K562 (cell line): ENCODE measurements around the gene SATB2. TPM values are rescaled to one million over a fixed set of nuclear protein-coding genes. Genes with fewer than 3 reads are reported as not detected.
A peak's percentile ranks its signal among the peaks of the same experiment; 100 is the strongest.

Experiments
- ATAC-seq: fragments of 200-7000 bp; cut with Tn5 transposase; 3 replicates; pipeline ENCODE4 v1.9.1; 2020; ENCODE audit warnings: moderate library complexity
- BruUV-seq: library from RNA; stranded (reverse); fragments of 400-500 nt; replicated peaks from 2 replicates; lab custom pipeline; 2021; lab: Mats Ljungman, UMichigan
- CTCF ChIA-PET: fragments of 300-600 bp; formaldehyde crosslinking; extraction: SDS; loops from one replicate; lab custom pipeline; 2021; ENCODE audit warnings: low intra/inter-chr PET ratio; lab: Yijun Ruan, JAX
- POLR2A ChIA-PET: fragments of 300-600, 350-650 bp; sonication (Branson Sonifier 250); formaldehyde crosslinking; extraction: SDS; loops from one replicate; lab custom pipeline; 2021; ENCODE audit warnings: antibody characterized with exemption, inconsistent platforms; lab: Yijun Ruan, JAX
- DNase-seq, 4 experiments: peaks; one replicate each; pipeline versions ENCODE4 v3.0.0 to v3.0.0-alpha.2; 2011 to 2018; ENCODE audit warnings: low spot score in 3 of 4, mixed read lengths in 3 of 4; ENCODE audit errors: extremely low read depth in 1 of 4
- FAIRE-seq: peaks from 2 replicates; lab custom pipeline; 2011; peaks lifted over from hg19 to GRCh38; lab: Jason Lieb, UNC
- H2AFZ ChIP-seq: 2 replicates; pipeline ENCODE4 v1.6.0; 2011; ENCODE audit warnings: low read depth, low read length, control low read depth, inconsistent platforms
- H3K27ac ChIP-seq: fragments of 200-600 bp; 3 replicates; pipeline ENCODE4 v1.8.0; 2011; ENCODE audit warnings: low read depth, mild to moderate bottlenecking, control low read depth, inconsistent platforms, low read length, moderate library complexity, mixed read lengths; ENCODE audit errors: extremely low read depth
- H3K27me3 ChIP-seq, 2 experiments: fragments of 300-600 bp in 1 of 2; 2 replicates in 1 of 2; 3 replicates in 1 of 2; pipeline versions ENCODE4 v1.6.0 to v1.8.0; 2011; ENCODE audit warnings: inconsistent platforms in 2 of 2, low read length in 2 of 2, mild to moderate bottlenecking in 1 of 2, mixed read lengths in 1 of 2, moderate library complexity in 1 of 2; ENCODE audit not compliant: control insufficient read depth in 2 of 2, insufficient read depth in 2 of 2
- H3K36me3 ChIP-seq: fragments of 300-600 bp; 3 replicates; pipeline ENCODE4 v1.8.0; 2011; ENCODE audit warnings: mild to moderate bottlenecking, low read length, inconsistent platforms; ENCODE audit not compliant: control insufficient read depth, insufficient read depth
- H3K4me1 ChIP-seq, 2 experiments: fragments of 200-600 bp in 1 of 2; replicated peaks in 1 of 2; 2 replicates in 1 of 2; 3 replicates in 1 of 2; pipeline versions ENCODE4 v1.5.1 to v1.8.0; 2011; ENCODE audit warnings: inconsistent platforms in 2 of 2, low read length in 2 of 2, mild to moderate bottlenecking in 1 of 2, mixed read lengths in 1 of 2, moderate library complexity in 1 of 2; ENCODE audit not compliant: control insufficient read depth in 2 of 2, insufficient read depth in 2 of 2
- H3K4me2 ChIP-seq: 2 replicates; pipeline ENCODE4 v1.6.1; 2011; ENCODE audit warnings: low read length, control low read depth, inconsistent platforms, mixed read lengths; ENCODE audit not compliant: insufficient read depth
- H3K4me3 ChIP-seq: fragments of 200-600 bp; sonication (generic), shearing (Covaris generic); 2 replicates; pipeline ENCODE4 v1.5.1; 2016; ENCODE audit warnings: control low read depth, inconsistent platforms
- H3K79me2 ChIP-seq: fragments of 200-600 bp; 3 replicates; pipeline ENCODE4 v1.8.0; 2011; ENCODE audit warnings: low read length, inconsistent platforms; ENCODE audit not compliant: control insufficient read depth, insufficient read depth
- H3K9ac ChIP-seq, 2 experiments: 2 replicates each; pipeline versions ENCODE4 v1.6.0 to v1.6.1; 2011; ENCODE audit warnings: low read depth in 2 of 2, low read length in 2 of 2, control low read depth in 1 of 2, inconsistent platforms in 1 of 2, mild to moderate bottlenecking in 1 of 2, mixed read lengths in 1 of 2; ENCODE audit not compliant: insufficient read depth in 1 of 2
- H3K9me1 ChIP-seq: one replicate; pipeline ENCODE4 v1.6.0; 2011; ENCODE audit warnings: inconsistent platforms, mild to moderate bottlenecking, low read length, moderate library complexity; ENCODE audit not compliant: control insufficient read depth, insufficient read depth
- H3K9me3 ChIP-seq: replicated peaks from 2 replicates; pipeline ENCODE4 v1.5.1; 2011; ENCODE audit warnings: low read depth, low read length, inconsistent platforms; ENCODE audit not compliant: control insufficient read depth, insufficient read depth
- H4K20me1 ChIP-seq: replicated peaks from 2 replicates; pipeline ENCODE4 v1.6.1; 2011; ENCODE audit warnings: low read length, inconsistent platforms, mixed read lengths; ENCODE audit not compliant: control insufficient read depth, insufficient read depth
- ARHGAP35 ChIP-seq: fragments of 450-650 bp; IDR thresholded peaks from 2 replicates; pipeline ENCODE4 v1.6.1; 2018; ENCODE audit not compliant: partially characterized antibody
- BRD4 ChIP-seq: fragments of 200-600 bp; sonication (generic); IDR thresholded peaks from 2 replicates; pipeline ENCODE4 v1.6.1; 2017; ENCODE audit warnings: inconsistent platforms
- CCAR2 ChIP-seq: fragments of 200-400 bp; formaldehyde crosslinking; IDR thresholded peaks from 2 replicates; pipeline ENCODE4 v1.6.1; 2017; ENCODE audit warnings: mild to moderate bottlenecking, low read depth, low read length
- FOXM1 ChIP-seq, 2 experiments: fragments of 450-650 bp in 1 of 2; sonication (generic) in 1 of 2; formaldehyde crosslinking in 1 of 2; IDR thresholded peaks; 2 replicates each; pipeline versions ENCODE4 v1.6.1 to v1.9.0; 2017 to 2022; ENCODE audit warnings: low read depth in 2 of 2, mild to moderate bottlenecking in 2 of 2, missing genetic modification reagents in 1 of 2, moderate library complexity in 1 of 2
- KDM2B ChIP-seq: fragments of 250-450 bp; sonication (Bioruptor Pico); IDR thresholded peaks from 2 replicates; pipeline ENCODE4 v1.8.0; 2021; ENCODE audit warnings: mild to moderate bottlenecking, moderate library complexity
- MEIS2 ChIP-seq: fragments of 450-650 bp; IDR thresholded peaks from 2 replicates; pipeline ENCODE4 v1.6.1; 2014; ENCODE audit warnings: mild to moderate bottlenecking; ENCODE audit not compliant: partially characterized antibody
- POLR2G ChIP-seq: fragments of 200-400 bp; formaldehyde crosslinking; IDR thresholded peaks from 2 replicates; pipeline ENCODE4 v1.6.1; 2017; ENCODE audit warnings: low read depth, mild to moderate bottlenecking, antibody characterized with exemption, low read length, moderate library complexity
- U2AF2 ChIP-seq: fragments of 200-400 bp; formaldehyde crosslinking; optimal IDR thresholded peaks from 2 replicates; pipeline ENCODE3; 2017; ENCODE audit warnings: low read depth, mild to moderate bottlenecking, low read length
- ZBTB11 ChIP-seq, 3 experiments: fragments of 200-800 bp in 1 of 3; fragments of 250-450 bp in 1 of 3; fragments of 450-650 bp in 1 of 3; sonication (Bioruptor Pico) in 1 of 3; sonication (Bioruptor generic) in 1 of 3; formaldehyde crosslinking in 1 of 3; IDR thresholded peaks; 2 replicates each; pipeline versions ENCODE4 v1.6.1 to v1.8.0; 2016 to 2022; ENCODE audit warnings: mild to moderate bottlenecking in 2 of 3, missing genetic modification characterization in 2 of 3, missing compliant biosample characterization in 1 of 3, moderate library complexity in 1 of 3
- ZBTB9 ChIP-seq: fragments of 450-650 bp; formaldehyde crosslinking; IDR thresholded peaks from 2 replicates; pipeline ENCODE4 v1.4.0; 2020; ENCODE audit warnings: mild to moderate bottlenecking, moderate library complexity
- ZFP1 ChIP-seq: fragments of 450-650 bp; formaldehyde crosslinking; IDR thresholded peaks from 2 replicates; pipeline ENCODE4 v1.4.0; 2020; ENCODE audit warnings: mild to moderate bottlenecking, mixed read lengths
- ZFP36 ChIP-seq: fragments of 150-350 bp; IDR thresholded peaks from 2 replicates; pipeline ENCODE4 v1.6.1; 2018; ENCODE audit warnings: low read length, low read depth; ENCODE audit not compliant: partially characterized antibody
- ZNF696 ChIP-seq: fragments of 250-450 bp; sonication (Bioruptor Pico); conservative IDR thresholded peaks from 2 replicates; pipeline ENCODE4 v1.4.0; 2020; ENCODE audit warnings: mild to moderate bottlenecking, moderate library complexity
- WGBS: fragments of 100-300 bp; shearing (Covaris generic); methylation state at CpG from one replicate; pipeline ENCODE4 v1.1.6; 2016; ENCODE audit warnings: low coverage, mixed read lengths; ENCODE audit not compliant: insufficient coverage; ENCODE audit errors: missing lambda C conversion rate; 5-methylcytosine and 5-hydroxymethylcytosine counted together
- in situ Hi-C: fragments of 300-500 bp; cut with MboI; formaldehyde crosslinking; loops from 4 replicates; pipeline ENCODE4 v1.15.0; 2018; ENCODE audit warnings: inconsistent platforms, mixed read lengths
- intact Hi-C: fragments of 100-400 bp; cut with micrococcal nuclease; formaldehyde crosslinking; loops from 2 replicates; pipeline ENCODE4 v1.14.2; 2022
- polyA plus RNA-seq, 8 experiments: library from polyadenylated mRNA; depleted of rRNA in 4 of 8; stranded (reverse) in 5 of 8; unstranded in 3 of 8; fragments of >200 nt; fragmentation: Nextera tagmentation in 2 of 8; fragmentation: Illumina TruSeq in 1 of 8; extraction: Ambion mirVana in 2 of 8; extraction: Trizol in 1 of 8; gene quantifications; 2 replicates each; pipeline versions ENCODE4 v1.2.1 to v1.2.3, GENCODE V29; 2011 to 2014; ENCODE audit warnings: inconsistent platforms in 1 of 8, missing spikeins in 1 of 8
- total RNA-seq, 7 experiments: library from RNA; depleted of rRNA in 6 of 7; stranded (reverse); fragments of >200 nt in 6 of 7; fragmentation: Illumina TruSeq in 2 of 7; extraction: Trizol in 2 of 7; gene quantifications; 2 replicates each; pipeline versions ENCODE4 v1.2.1 to v1.2.3, GENCODE V29; 2011 to 2021; ENCODE audit warnings: low replicate concordance in 1 of 7

The SATB2 gene
- total and polyA plus RNA-seq, 9 of the 15 experiments (the other 6 are each of a cell fraction or from before 2014, with no cell fraction given) = 4.5 to 34.0 (median 15.1) TPM

- TF ChIP-seq ZBTB11 (CRISPR knock-in tag; IDR thresholded peaks at IDR 0.05) = no peak
- peak; percentile 46 for TF ChIP-seq MEIS2
- no peak for TF ChIP-seq CCAR2
- TF ChIP-seq KDM2B (CRISPR knock-in tag) = no peak
- TF ChIP-seq, all 486 proteins: peak for 2
These were observed 78.6 kb downstream of the SATB2 start (continued) for GRCh38 chr2:199378948-199379650.

GRCh38 chr2:199370150-199370780 is 87.5 kb downstream of the SATB2 start:
- Histone ChIP-seq H3K9me1 (no peaks in the 10 kb centered on the region), H3K27me3 (no peaks in the 10 kb centered on the region), H3K79me2 (no peaks in the 10 kb centered on the region; the same call in 2 of the 3 replicates), H4K20me1 (no peaks in the 10 kb centered on the region; the same call in 1 of the 2 replicates), H3K4me1 (no peaks in the 10 kb centered on the region), H3K9me3 (no peaks in the 10 kb centered on the region), H3K4me2 (no peak overlapping the region), H3K4me3 (no peak overlapping the region), H3K9ac (no peak overlapping the region), H3K27ac (no peak overlapping the region), H2AFZ (no peak overlapping the region), H3K36me3 (peaks cover 77% of the 10 kb centered on the region)
- FAIRE-seq (no peak), ATAC-seq (no peak), DNase-seq (no peak)
- CTCF ChIA-PET = no interaction called here
- POLR2A ChIA-PET = no interaction called here
- BruUV-seq = no TSS peak
- intact Hi-C loops (no loop called here), in situ Hi-C loops (no loop called here)
- WGBS = 80% methylated on average over 3 of the region's 6 CpGs
- no peak for TF ChIP-seq ARHGAP35
- TF ChIP-seq ZNF696 (CRISPR knock-in tag) = no peak
- no peak for TF ChIP-seq FOXM1 (IDR thresholded peaks at IDR 0.05; ENCODE audit: low read depth)
- TF ChIP-seq FOXM1 (CRISPR knock-in tag; IDR thresholded peaks at IDR 0.05; ENCODE audit: low read depth) = no peak
- no peak for TF ChIP-seq ZFP36
- no peak for TF ChIP-seq BRD4
- no peak for TF ChIP-seq U2AF2
- TF ChIP-seq POLR2G = no peak
- TF ChIP-seq ZFP1 (CRISPR knock-in tag) = no peak
- no peak for TF ChIP-seq ZBTB9
